ELR (cell line): Measurements from ENCODE around the gene OPA1.
"Not testable (repeated sequence)": the region's sequence is repeated elsewhere in the genome, so short reads cannot be mapped to it uniquely, and the experiment has no call there.

Experiments used
- DNase-seq: peaks from one replicate; pipeline ENCODE4 v3.0.0-alpha.2; 2015; ENCODE audit warnings: low read depth

OPA1 gene

DNA sequence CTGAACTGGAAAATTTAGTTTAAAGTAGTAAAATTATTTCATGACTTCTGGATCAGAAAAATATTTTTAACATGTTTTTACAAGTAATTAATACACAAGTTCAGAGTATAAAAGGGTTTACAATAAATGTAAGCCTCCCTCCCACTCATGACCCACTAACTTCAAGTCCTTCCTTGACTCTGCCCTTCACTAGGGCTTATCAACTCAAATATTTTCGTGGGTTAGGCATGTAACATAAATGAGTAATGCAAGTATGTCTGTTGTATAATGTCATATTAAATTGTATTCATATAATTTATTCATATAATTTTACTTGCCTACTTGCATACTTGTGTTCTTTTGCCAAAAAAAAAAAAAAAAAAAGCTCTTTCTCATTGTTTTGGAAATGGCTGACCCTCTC lies 3.4 kb upstream of the OPA1 start:
- no peak for DNase-seq

DNA sequence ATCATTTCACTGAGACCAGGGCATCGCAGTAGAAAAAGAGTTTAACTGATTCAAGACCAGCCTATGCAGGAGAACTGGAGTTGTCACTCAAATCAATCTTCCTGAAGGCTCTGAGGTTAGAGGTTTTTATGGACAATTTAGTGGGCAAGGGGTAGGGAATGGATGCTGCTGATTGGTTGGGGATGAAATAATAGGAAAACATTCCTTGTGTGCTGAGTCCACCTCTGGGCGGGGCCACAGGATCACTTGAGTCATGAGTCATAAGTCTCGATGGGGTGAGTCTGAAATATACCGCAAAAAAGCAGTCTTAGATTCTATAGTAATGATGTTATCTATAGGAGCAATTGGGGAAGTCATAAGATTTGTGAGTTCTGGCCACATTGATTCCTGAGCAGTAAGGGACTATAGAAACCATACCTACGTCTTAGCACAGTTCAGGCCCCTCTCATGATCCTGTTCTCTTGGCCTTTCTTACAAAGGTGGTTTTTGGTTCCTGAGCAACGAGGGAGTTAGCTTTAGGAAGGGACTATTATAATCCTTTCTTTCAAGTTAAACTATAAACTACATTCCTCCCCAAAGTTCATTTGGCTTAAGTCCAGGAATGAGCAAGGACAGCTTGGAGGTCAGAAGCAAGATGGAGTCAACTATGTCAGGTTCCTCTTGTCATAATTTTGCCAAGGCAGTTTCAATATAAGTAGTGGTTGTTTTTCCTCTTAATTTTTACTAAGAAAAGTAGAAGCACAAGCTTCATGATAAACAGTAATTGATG lies 2.7 kb upstream of the OPA1 start:
- peak; percentile 92 for DNase-seq

DNA sequence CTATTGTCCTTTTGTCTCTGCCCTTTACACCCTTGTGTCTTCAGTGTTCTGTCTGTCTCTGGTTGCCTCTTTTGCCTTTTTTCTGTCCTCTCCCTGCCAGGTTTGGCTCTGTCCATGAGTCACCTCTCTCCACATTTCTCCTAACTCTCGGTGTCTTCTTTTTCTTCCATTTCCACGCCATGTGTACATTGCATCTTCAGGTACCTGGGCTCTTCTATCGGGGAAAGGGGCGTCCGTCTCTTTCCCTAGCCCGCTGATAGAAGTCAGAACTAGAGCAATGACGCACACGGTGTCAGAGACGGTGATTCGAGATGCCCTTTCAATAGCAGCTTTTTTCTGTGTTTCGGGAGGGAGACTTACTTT lies 641 bp downstream of the OPA1 start:
- DNase-seq, result peak; percentile 65

DNA sequence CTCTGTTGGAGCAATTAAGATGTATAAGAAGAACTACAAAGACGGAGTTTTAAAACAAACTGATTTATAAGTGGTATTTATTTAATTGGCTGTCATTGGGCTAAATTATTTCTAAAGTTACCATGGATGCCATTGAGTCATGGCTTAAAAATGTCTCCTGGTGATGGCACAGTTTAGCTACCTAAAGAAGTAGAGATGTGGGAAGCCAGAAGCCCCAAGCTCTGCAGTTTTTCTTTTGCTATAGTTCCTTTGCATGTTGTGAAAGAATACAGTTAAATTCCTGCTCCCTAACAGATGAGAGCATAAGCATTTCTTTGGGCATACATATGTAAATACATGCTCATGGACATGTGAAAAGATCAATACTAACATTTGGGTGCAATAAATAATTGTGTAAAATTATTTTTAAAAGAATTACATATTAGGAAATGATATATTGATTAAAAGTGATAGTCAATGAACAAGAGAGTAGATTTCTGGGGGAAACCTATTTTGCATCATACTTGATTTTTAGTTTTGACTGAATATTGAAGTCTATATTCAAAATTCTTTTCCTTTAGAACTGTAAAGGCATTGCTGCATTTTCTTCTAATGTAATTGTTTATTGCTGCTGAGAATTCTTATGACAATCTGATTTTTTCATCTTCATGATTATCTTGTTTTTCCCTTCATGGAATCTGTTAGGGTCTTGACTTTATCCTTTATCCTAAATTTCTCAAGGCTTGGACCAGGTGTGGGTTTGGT lies 2.1 kb downstream of the OPA1 start:
- DNase-seq, result peak; percentile 53

DNA sequence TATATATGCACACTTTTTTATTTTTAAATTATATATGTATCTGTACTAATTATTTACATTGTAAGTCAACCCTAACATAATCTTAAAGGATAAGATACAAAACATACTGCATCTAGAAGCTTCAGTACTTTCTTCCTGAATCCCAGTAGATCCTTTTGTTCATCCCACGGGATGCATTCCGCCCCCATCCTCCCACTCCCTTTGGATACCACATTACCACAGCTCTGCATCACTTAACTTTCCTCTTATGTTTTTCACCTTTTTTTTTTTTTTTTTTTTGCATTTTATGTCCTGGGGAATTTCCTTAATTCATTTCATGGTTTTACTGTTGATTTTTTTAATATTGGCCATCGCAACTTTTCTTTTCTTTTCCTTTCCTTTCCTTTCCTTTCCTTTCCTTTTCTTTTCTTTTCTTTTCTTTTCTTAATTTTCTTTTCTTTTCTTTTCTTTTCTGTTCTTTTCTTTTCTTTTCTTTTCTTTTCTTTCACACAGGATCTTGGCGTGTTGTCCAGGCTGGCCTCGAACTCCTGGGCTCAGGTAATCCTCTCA lies 3.0 kb downstream of the OPA1 start:
- no peak for DNase-seq

DNA sequence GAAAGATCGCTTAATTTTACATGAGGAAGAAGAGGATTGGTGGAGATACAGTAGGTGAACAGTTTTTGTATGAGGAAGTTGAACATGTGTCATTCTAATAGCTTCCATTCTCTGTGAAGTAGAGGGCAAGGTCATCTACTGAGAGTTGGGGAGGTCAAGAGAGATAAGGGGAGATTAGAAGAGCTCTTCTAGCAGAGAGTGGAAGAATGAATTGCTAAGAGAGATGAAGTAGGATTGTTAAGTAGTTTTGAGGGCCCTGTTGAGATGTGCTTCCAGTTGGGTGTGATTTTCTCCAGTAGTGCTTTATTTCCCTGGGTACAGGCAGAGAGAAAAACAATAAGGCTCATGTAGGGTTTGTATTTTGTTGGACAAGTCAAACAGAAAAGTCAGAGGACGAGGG lies 5.2 kb downstream of the OPA1 start:
- no peak for DNase-seq

DNA sequence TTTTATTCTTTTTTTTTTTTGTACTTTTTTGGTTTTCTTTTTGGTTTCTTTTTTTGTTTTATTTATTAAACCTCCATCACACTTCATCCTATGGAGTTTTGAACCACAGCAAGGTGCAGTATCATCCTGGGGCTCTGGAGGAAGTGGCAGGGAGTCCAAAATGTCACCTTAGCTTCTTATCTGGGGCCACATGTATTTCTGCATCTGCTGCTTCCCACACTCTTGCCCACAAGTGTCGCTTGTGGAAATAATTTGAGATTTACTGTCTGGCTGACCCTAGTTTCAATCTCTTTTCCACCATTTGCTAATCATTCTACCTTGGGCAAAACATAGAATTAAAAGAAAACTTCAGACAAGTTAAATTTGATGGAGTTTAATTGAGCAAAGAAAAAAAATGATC lies 6.4 kb downstream of the OPA1 start:
- no peak for DNase-seq

DNA sequence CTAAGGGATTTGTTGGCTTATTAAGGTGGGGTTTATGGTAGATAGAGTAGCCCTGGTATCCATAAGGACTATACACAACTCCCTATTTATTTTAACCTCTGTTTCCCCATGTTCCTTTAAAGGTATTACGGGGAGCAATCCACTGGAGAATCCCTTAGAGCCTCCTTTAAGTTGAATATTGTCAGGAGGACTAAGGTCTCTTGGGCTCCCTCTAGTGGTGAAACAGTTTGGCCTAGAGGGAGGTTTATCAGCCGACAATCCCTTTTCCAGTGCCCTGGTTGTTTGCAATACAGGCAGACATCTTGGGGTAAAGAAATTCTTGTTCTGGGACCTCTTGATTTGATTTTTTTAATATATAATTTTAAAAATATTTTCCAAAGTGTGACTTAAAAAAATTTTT lies 12.9 kb downstream of the OPA1 start:
- peak; percentile 81 for DNase-seq

DNA sequence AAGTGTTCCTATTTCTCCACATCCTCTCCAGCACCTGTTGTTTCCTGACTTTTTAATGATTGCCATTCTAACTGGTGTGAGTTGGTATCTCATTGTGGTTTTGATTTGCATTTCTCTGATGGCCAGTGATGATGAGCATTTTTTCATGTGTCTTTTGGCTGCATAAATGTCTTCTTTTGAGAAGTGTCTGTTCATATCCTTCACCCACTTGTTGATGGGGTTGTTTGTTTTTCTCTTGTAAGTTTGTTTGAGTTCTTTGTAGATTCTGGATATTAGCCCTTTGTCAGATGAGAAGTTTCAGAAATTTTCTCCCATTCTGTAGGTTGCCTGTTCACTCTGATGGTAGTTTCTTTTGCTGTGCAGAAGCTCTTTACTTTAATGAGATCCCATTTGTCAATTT lies 13.9 kb downstream of the OPA1 start:
- DNase-seq, result not testable (repeated sequence)

DNA sequence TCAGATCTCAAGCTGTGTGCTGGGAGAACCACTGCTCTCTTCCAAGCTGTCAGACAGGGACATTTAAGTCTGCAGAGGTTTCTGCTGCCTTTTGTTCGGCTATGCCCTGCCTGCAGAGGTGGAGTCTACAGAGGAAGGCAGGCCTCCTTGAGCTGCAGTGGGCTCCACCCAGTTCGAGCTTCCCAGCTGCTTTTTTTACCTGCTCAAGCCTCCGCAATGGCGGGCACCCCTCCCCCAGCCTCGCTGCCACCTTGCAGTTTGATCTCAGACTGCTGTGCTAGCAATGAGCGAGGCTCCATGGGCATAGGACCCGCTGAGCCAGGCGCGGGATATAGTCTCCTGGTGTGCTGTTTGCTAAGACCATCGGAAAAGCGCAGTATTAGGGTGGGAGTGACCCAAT lies 17.5 kb downstream of the OPA1 start:
- not testable (repeated sequence) for DNase-seq

DNA sequence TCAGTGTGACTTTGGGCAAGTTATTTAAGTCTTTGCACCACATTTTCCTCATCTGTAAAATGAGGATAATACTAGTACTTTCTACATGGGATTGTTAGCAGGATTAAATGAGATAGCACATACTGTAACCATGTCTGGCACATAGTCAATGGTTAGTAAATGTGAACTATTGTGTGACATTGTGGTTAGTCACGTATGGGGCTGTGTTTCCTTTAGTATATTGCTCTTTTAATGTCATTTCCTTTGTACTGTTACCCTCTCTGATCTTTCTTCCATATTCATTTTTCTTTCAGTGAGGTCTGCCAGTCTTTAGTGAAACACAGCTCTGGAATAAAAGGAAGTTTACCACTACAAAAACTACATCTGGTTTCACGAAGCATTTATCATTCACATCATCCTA lies 21.4 kb downstream of the OPA1 start:
- no peak for DNase-seq

DNA sequence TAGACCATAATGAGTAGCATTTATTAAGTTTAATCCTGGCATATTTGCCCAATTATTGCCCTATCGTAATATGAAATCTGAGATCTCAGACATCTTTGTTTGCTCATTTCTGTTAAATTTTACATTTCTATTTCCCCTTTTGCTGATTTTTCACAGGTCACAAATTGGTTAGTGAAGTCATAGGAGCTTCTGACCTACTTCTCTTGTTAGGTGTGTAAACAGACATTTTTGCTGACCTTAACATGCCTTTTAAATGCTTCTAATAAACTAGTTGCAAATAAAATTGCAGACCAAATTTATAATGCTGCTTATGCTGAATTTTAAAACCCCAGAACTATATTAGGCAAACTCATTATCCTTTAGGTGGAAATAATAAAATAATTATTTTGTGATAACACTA lies 24.6 kb downstream of the OPA1 start:
- no peak for DNase-seq

DNA sequence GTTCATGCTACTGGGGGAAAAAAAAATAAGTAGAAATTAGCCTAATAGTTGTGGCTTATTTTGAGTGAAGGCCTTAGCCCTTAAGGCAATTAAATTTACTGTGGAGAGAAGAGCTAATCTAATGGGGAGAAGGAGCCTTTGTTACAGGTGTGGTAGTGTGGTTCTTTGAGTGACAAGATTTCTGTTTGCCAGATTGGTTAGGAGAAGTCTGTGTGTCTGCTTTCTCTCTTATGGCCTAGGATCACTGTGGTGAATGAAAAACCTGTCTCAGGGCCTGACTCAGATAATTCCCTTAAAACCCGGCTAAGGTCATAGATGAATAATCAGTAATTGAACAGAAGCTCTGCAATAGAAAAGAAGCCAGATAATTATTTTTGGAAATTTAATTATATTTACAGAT lies 27.0 kb downstream of the OPA1 start:
- no peak for DNase-seq

DNA sequence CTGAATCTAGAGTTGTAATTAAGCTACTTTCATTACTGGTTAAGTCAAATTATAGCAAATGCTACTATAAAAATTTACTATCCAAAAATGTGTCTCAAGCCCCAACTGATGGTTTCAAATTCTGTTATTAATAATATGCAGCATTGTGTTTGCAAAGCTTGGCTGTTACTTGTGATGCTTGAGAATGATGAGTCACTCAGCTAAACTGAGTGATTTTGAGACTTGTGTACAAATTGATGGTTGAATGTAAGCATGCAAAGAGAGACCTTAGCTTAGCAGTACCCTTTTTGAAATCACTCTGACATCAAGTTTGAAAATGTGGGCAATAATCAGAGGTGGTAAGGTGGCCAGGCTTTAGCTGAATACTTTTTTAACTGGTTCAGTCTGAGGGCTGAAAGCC lies 27.6 kb downstream of the OPA1 start:
- peak; percentile 44 for DNase-seq

DNA sequence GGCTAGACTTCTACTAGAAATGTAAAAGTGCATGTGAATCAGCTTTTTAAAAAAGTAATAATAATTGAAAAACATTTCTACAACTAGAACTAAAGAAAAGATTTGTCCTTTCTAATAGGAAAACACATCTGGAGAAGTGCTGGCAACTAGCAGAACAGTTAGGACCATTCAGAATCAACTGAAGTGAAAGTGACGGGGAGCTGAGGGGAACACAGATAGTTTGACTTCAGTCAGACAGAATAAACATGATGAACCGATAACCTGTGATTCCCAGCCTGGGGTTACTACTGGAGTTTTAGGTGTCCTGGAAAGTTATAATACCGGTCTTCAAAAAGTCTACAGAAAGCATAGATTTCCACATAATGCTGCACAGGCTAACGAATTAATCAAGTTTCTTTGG lies 28.1 kb downstream of the OPA1 start:
- DNase-seq, result no peak

DNA sequence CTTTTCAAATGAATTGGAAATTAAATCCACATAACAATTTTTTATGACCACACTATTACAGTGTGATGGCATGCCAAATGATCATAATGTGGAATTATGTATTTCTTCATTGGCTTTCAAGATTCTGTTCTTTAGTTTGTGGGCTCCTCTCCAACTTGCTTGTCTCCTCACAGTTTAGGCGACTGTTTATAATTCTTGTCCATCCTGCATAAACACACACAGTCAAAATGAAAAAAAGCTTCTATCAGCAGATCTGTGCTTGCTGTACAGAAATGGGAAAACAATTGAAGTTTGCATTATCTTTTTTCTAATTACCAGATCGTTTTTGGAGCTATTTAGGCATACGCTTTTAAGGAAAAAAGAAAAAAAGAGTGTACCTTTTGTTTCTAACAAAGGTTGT lies 37.0 kb downstream of the OPA1 start:
- no peak for DNase-seq

DNA sequence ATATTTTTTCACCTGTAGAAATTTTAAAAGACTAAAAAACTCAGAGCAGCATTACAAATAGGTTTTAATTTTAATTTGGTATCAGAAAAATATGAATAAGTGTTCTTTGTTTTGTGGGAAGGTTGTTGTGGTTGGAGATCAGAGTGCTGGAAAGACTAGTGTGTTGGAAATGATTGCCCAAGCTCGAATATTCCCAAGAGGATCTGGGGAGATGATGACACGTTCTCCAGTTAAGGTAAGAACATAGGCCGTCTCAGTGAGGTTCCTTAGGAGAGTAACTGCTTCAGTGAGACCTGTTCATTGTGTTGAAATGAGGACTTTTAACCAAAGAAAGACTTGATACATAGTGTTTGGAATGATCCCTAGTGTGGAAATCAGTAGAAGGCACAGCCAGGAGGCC lies 44.8 kb downstream of the OPA1 start:
- DNase-seq, result no peak

DNA sequence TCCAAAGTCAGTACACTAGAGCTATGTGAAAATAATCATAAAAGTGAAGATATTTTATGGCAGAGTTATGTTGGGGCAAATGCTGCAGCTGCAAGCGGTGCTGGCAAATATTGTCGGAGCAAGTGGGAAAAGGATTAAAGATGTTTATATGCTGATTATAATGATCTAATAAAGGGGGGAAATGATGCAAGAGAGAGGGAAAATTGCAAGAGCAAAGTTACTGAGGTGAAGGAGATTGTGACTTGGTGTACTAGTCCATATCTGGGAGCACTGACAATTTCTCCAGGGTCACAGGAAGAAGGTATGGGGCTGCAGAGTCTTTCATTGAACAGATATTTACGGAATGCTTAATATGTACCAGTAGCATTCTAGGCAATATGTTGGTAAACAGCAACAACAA lies 45.8 kb downstream of the OPA1 start:
- no peak for DNase-seq

DNA sequence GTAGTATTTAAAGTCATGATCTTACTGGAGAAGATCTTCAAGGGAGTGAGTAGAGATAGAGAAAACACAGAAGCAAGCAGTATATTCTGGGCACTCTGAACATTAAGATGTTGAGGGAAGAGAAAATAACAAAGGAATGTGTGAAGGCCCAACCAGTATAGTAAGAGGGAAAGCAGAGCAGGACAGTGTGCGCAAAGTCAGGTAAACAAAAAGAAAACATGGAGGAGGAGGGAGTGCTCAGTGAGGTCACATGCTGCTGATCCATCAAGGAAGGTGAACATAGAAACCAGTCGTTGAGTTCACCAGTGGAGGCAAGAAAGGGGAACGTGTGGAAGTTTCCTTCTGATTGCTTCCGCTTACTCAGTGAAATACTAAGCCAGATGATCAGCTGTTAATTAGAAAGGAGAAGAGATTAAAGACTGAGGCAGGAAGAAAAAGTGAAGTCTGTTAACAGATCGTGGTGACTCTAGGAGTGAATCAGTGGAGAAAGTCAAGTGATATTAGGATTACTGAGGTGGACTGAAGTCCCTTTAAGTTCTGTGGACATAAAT lies 47.2 kb downstream of the OPA1 start:
- DNase-seq, result no peak

DNA sequence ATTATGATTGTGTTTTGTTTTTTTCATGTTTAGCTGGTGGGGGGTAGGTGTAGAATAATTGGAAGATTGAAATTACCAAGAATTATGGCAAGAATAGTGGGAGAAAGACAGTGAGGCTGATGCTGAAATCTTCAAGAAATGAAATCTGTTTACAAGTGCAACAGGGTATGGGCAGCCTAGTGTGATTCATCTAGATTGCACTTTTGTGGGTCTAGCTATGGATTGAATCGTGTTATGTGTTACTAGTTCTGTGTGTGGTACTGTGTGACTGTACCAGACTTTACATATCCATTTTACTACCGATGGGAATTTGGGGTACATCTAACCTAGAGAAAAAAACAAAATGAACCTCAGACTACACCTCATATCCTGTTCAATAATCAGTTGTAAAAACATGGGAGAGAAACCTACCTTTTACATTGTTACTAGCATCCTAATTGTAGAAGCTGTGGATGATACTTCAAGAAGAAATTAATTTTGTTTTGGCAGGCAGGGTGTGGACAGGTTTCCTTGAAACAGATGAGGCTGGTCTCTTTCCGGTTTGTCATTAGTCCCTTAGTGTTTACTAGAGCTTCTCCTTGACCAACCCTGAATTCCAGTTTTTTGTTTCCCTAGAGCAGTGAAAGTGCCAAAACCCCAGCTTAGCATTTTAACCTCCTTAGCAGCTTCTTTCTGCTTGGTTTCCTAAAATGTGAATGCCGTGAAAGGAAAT lies 47.9 kb downstream of the OPA1 start:
- DNase-seq, result no peak

DNA sequence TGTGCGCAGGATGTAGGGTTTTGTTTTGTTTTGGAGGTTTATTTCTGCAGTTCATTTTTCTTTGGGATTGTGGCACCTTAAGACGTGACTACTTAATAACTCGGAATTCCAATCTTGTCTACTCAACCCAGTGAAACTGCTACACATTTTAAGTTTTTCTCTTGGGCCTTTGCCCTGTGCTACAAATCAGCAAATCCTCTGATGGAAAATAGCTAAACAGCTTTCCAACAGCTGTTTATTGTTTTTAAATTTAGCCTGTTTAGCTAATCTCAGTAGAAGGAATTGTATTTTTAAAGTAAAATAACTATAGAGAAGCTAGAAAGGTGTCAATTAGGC lies 48.4 kb downstream of the OPA1 start:
- DNase-seq, result no peak

DNA sequence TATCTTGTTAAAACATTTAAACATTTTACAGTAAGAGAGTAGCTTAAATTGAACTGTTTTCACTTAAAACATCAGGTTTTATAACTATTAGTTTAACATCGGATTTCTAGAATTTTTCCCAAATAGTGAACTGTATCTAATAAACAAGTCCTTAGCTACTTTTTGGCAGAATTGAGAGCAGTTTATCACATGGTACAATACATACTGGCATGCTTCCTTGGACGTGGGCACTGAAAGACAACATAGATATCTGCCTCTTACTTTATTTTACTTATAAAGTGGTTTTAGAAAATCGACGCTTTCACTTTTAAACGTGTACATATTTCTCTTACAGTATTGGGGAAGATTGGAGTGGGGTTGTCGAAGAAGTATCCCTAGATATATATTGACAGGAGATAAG lies 52.8 kb downstream of the OPA1 start:
- no peak for DNase-seq

DNA sequence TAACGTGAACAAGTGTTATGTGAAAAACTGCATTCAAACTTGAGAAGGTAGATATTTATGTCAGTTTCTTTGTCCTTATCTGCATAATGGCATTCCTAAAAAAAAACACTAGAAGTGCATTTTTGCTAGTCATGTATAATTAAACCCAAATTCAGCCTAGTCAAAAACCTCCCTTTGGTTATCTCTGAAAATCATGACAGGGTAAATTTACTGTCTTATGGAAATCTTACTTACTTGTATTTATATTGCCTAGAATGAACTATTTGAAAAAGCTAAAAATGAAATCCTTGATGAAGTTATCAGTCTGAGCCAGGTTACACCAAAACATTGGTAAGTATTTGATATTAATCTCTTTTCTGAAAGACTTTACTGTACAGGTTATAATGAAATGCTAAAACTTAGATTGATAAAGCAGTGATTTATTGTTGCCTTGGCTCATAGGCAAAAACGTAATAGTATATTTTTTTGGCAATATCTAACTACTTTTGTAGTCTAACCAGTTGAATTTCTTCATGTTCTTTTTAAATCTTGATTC lies 55.6 kb downstream of the OPA1 start:
- DNase-seq, result no peak
